Measurements from ENCODE around the gene MAPKAPK2.

The MAPKAPK2 gene

GRCh38 chr1:206723805-206724472 lies 39.2 kb downstream of the MAPKAPK2 start:
- DNase-seq = no peak

- DNase-seq = no peak
Measured at GRCh38 chr1:206725109-206725963, 40.6 kb downstream of the MAPKAPK2 start.

- no peak for DNase-seq
Measured at GRCh38 chr1:206727981-206728696, 43.4 kb downstream of the MAPKAPK2 start.

- DNase-seq = no peak
Measured at GRCh38 chr1:206728697-206728987, 43.9 kb downstream of the MAPKAPK2 start.

- no peak for DNase-seq
Measured at GRCh38 chr1:206729050-206729449, 44.3 kb downstream of the MAPKAPK2 start.

- DNase-seq = no peak
Measured at GRCh38 chr1:206729507-206729906, 44.8 kb downstream of the MAPKAPK2 start.

GRCh38 chr1:206732508-206732907 lies 47.8 kb downstream of the MAPKAPK2 start:
- DNase-seq = no peak

GRCh38 chr1:206732992-206733391 lies 48.3 kb downstream of the MAPKAPK2 start:
- DNase-seq = no peak

- DNase-seq = no peak
Measured at GRCh38 chr1:206734499-206735142, 49.9 kb downstream of the MAPKAPK2 start.

GRCh38 chr1:206735553-206736031 lies 50.9 kb downstream of the MAPKAPK2 start:
- DNase-seq = no peak

- DNase-seq = no peak
Measured at GRCh38 chr1:206736878-206737728, 52.4 kb downstream of the MAPKAPK2 start.

GRCh38 chr1:206737729-206738201 lies 53.1 kb downstream of the MAPKAPK2 start:
- no peak for DNase-seq

- no peak for DNase-seq
Measured at GRCh38 chr1:206738370-206739366, 54.0 kb downstream of the MAPKAPK2 start.

GRCh38 chr1:206739411-206740076 lies 54.8 kb downstream of the MAPKAPK2 start:
- no peak for DNase-seq

- no peak for DNase-seq
Measured at GRCh38 chr1:206741142-206741701, 56.5 kb downstream of the MAPKAPK2 start.

GRCh38 chr1:206742719-206743383 lies 58.1 kb downstream of the MAPKAPK2 start:
- no peak for DNase-seq

- no peak for DNase-seq
Measured at GRCh38 chr1:206744683-206745082, 60.0 kb downstream of the MAPKAPK2 start.

- DNase-seq = no peak
Measured at GRCh38 chr1:206745301-206745700, 60.6 kb downstream of the MAPKAPK2 start.

GRCh38 chr1:206748348-206749030 lies 63.8 kb downstream of the MAPKAPK2 start:
- no peak for DNase-seq
